Stimulated activated CD4-positive, alpha-beta T cell treated with anti-CD3 and anti-CD28 coated beads, Interleukin-4, amount 100 ng/mL, for 24 hours (primary cell): Measurements from ENCODE around the gene NR2F6.
"Not testable (repeated sequence)": the region's sequence is repeated elsewhere in the genome, so short reads cannot be mapped to it uniquely, and the experiment has no call there.

Experiments used
- DNase-seq: peaks from one replicate; pipeline ENCODE4 v3.0.0-alpha.2; 2020

The NR2F6 gene

GRCh38 chr19:17245535-17245984, at the start of gene NR2F6:
TSS of gene NR2F6 (minus strand) at chr19:17245919. CDS start at chr19:17245220, 699 bp downstream.
- DNase-seq: no peak

- DNase-seq: peak; percentile 56
Measured at GRCh38 chr19:17294051-17294891, 48.6 kb upstream of the NR2F6 start.

GRCh38 chr19:17293605-17294004, 47.9 kb upstream of the NR2F6 start:
- DNase-seq: no peak

- DNase-seq: peak; percentile 79
Measured at GRCh38 chr19:17292301-17293074, 46.8 kb upstream of the NR2F6 start.

- peak; percentile 60 for DNase-seq
Measured at GRCh38 chr19:17289489-17289888, 43.8 kb upstream of the NR2F6 start.

GRCh38 chr19:17286752-17287151, 41.0 kb upstream of the NR2F6 start:
- no peak for DNase-seq

- DNase-seq: no peak
Measured at GRCh38 chr19:17286263-17286662, 40.5 kb upstream of the NR2F6 start.

GRCh38 chr19:17285415-17286135, 39.9 kb upstream of the NR2F6 start:
- no peak for DNase-seq

- no peak for DNase-seq
Measured at GRCh38 chr19:17283504-17283996, 37.8 kb upstream of the NR2F6 start.

GRCh38 chr19:17282488-17283125, 36.9 kb upstream of the NR2F6 start:
- DNase-seq: peak; percentile 84

GRCh38 chr19:17281391-17282304, 35.9 kb upstream of the NR2F6 start, which contains the start of gene ANKLE1:
TSS of gene ANKLE1 (plus strand) at chr19:17281901. CDS start at chr19:17281921, 20 bp downstream.
- DNase-seq: peak; percentile 65

GRCh38 chr19:17279436-17279835, 33.7 kb upstream of the NR2F6 start:
- no peak for DNase-seq

GRCh38 chr19:17275441-17276175, 29.9 kb upstream of the NR2F6 start:
- DNase-seq: no peak

- DNase-seq: not testable (repeated sequence)
Measured at GRCh38 chr19:17274892-17275291, 29.2 kb upstream of the NR2F6 start.

GRCh38 chr19:17268754-17269153, 23.0 kb upstream of the NR2F6 start:
- DNase-seq: no peak

GRCh38 chr19:17266975-17267788, 21.5 kb upstream of the NR2F6 start, which contains the start of gene BABAM1:
TSS of gene BABAM1 (plus strand) at chr19:17267443. CDS start at chr19:17268807, 1,364 bp downstream.
- DNase-seq: peak; percentile 97

- no peak for DNase-seq
Measured at GRCh38 chr19:17266589-17266974, 20.9 kb upstream of the NR2F6 start.

GRCh38 chr19:17266026-17266425, 20.3 kb upstream of the NR2F6 start:
- DNase-seq: no peak

GRCh38 chr19:17264641-17264979, 18.9 kb upstream of the NR2F6 start, which contains the start of gene USHBP1:
TSS of gene USHBP1 (minus strand) at chr19:17264745. CDS start at chr19:17264299, 446 bp downstream.
- no peak for DNase-seq
